Natural killer cell treated with Interleukin-12 subunit alpha and Interleukin-12 subunit beta and Interleukin-15 and Interleukin-18, amount 100 ng/mL, for 72 hours (primary cell): ENCODE measurements around the gene SERPINB3. TPM values are rescaled to one million over a fixed set of nuclear protein-coding genes. Genes with fewer than 3 reads are reported as not detected.
"Not testable (repeated sequence)": the region's sequence is repeated elsewhere in the genome, so short reads cannot be mapped to it uniquely, and the experiment has no call there.

Experiments used
- ATAC-seq, 2 donors: fragments of 150-1000 bp; cut with Tn5 transposase in 1 of 2; sonication (Bioruptor Pico), chemical (Tn5 transposase) in 1 of 2; 2 replicates each; pipeline ENCODE4 v1.10.0; 2021
- DNase-seq: peaks from one replicate; pipeline ENCODE4 v3.0.0; 2022; ENCODE audit warnings: low spot score
- H3K27ac Mint-ChIP-seq, 2 donors: 1 replicate in 1 of 2; 2 replicates in 1 of 2; pipeline ENCODE4 v1.8.0; 2022; ENCODE audit warnings: mixed read lengths in 2 of 2, mild to moderate bottlenecking in 1 of 2, moderate library complexity in 1 of 2
- H3K27me3 Mint-ChIP-seq, 2 donors: 1 replicate in 1 of 2; 2 replicates in 1 of 2; pipeline ENCODE4 v1.8.0; 2022; ENCODE audit warnings: mixed read lengths in 2 of 2
- H3K36me3 Mint-ChIP-seq: one replicate; pipeline ENCODE4 v1.8.0; 2022; ENCODE audit warnings: mixed read lengths
- H3K4me1 Mint-ChIP-seq, 2 donors: 1 replicate in 1 of 2; 2 replicates in 1 of 2; pipeline ENCODE4 v1.8.0; 2022; ENCODE audit warnings: low read depth in 2 of 2, mixed read lengths in 2 of 2, mild to moderate bottlenecking in 1 of 2
- H3K4me3 Mint-ChIP-seq: one replicate; pipeline ENCODE4 v1.8.0; 2022; ENCODE audit warnings: mixed read lengths
- H3K9me3 Mint-ChIP-seq: 2 replicates; pipeline ENCODE4 v1.8.0; 2022; ENCODE audit warnings: mixed read lengths
- total RNA-seq, 2 donors: library from RNA; stranded (reverse); gene quantifications; one replicate each; pipeline ENCODE4 v1.2.3, GENCODE V29; 2022

The SERPINB3 gene
- total RNA-seq, 2 donors from 2014 or later, result not detected

DNA sequence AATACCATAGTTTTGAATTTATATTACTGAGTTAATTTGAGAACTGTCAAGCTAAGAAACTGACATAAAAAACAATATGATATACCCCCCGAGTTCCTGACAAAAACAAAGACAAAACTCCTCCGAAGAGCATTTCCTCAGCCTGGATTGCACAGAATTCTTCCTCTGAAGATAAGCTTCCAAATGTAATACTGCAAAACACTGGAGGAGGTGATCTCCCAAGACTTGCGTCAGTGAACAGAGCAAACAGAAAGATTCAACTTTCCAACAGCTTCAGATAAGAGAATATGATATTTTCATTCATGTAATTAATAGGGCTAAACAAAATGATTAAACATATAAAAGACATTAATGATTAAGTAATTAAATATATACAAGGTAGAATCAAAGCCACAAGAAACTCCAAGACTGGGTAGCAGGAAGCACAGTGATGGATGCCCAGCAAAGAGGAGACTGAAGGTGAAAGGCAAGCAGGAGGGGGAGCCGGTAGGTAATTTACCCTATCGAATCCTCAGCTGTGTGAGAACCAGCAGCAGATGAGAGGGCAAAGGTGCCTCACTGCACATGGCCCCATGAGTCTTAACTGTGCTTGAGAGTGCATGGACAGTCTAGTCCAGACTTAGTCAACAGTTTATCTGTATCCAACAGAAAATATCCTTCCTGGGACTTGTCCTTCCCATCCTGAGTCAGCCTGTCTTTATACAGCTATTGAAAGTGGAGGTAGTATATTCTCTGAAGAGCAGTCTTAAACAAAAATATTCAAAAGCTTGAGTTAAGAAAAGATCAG, 18.3 kb upstream of the SERPINB3 start:
- peaks cover 6 to 31% of the 10 kb centered on the region in 2 donors for H3K27me3 Mint-ChIP-seq
- no peaks in the 10 kb centered on the region for H3K4me1 Mint-ChIP-seq
- H3K36me3 Mint-ChIP-seq, result no peaks in the 10 kb centered on the region
- ATAC-seq (no peak), DNase-seq (no peak)
- no peak overlapping the region for H3K27ac Mint-ChIP-seq
- H3K4me3 Mint-ChIP-seq, result no peak overlapping the region
- H3K9me3 Mint-ChIP-seq, result peaks cover 3% of the 10 kb centered on the region

DNA sequence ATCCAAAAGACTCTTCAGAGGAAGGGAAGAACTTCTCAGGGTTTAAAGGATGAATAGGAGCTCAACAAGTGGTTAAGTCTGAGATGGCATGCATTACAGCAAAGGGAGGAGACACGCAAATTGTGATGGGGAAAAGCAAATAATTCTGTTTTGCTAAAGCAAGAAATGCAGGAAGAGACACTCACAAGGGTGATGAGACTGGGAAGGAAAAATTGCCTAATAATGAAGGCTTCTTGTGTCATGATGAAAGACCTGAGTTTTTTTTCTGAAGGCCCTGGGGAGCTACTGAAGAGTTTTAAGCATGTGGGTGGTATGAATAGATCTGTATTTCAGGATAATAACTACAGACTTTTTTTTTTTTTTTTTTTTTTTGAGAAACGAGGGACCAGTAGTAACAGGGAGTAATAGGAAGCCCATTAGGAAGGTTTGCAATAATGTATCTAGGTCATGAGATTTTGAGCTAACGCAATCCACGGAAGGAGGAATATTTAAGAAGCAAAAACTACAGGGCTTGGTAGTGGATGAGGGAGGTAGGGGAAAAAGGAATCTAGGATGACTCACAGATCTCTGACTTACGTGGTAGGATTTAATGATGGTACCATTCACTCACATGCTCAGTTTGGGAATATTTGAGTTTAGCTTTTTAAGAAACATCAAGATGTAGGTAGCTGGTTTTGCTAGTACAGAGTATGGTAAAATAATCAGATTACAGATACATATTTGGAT, 16.0 kb upstream of the SERPINB3 start:
- H3K27me3 Mint-ChIP-seq, result peaks cover 3 to 23% of the 10 kb centered on the region in 2 donors
- ATAC-seq (no peak), DNase-seq (no peak)
- no peaks in the 10 kb centered on the region for H3K36me3 Mint-ChIP-seq
- H3K9me3 Mint-ChIP-seq, result no peaks in the 10 kb centered on the region
- no peak overlapping the region for H3K27ac Mint-ChIP-seq
- H3K4me3 Mint-ChIP-seq, result no peak overlapping the region
- H3K4me1 Mint-ChIP-seq, result no peaks in the 10 kb centered on the region

- DNase-seq (no peak), ATAC-seq (no peak)
- Mint-ChIP-seq H3K36me3 (no peaks in the 10 kb centered on the region), H3K27me3 (peaks cover 3 to 22% of the 10 kb centered on the region in 2 donors), H3K4me3 (no peak overlapping the region), H3K9me3 (no peaks in the 10 kb centered on the region), H3K4me1 (no peaks in the 10 kb centered on the region), H3K27ac (no peak overlapping the region)
Observed at GRCh38 chr18:63676526-63677323, 15.0 kb upstream of the SERPINB3 start.

- Mint-ChIP-seq H3K36me3 (no peaks in the 10 kb centered on the region), H3K4me3 (no peak overlapping the region), H3K9me3 (peaks cover 12% of the 10 kb centered on the region), H3K4me1 (no peaks in the 10 kb centered on the region), H3K27me3 (peaks cover 0 to 3% of the 10 kb centered on the region in 2 donors), H3K27ac (no peak overlapping the region)
- DNase-seq, result no peak
- ATAC-seq, result no peak
Observed at GRCh38 chr18:63664571-63664970, 2.9 kb upstream of the SERPINB3 start.

GRCh38 chr18:63658920-63659319, 2.8 kb downstream of the SERPINB3 start:
- ATAC-seq, H3K4me1 Mint-ChIP-seq, H3K27me3 Mint-ChIP-seq, H3K36me3 Mint-ChIP-seq, H3K4me3 Mint-ChIP-seq, H3K27ac Mint-ChIP-seq, DNase-seq, H3K9me3 Mint-ChIP-seq: not testable (repeated sequence)

GRCh38 chr18:63650271-63650670, 11.4 kb downstream of the SERPINB3 start:
- H3K9me3 Mint-ChIP-seq, H3K27me3 Mint-ChIP-seq, H3K4me1 Mint-ChIP-seq, ATAC-seq, H3K4me3 Mint-ChIP-seq, DNase-seq, H3K27ac Mint-ChIP-seq, H3K36me3 Mint-ChIP-seq: not testable (repeated sequence)

- no peak for ATAC-seq
- no peaks in the 10 kb centered on the region for H3K4me1 Mint-ChIP-seq
- H3K9me3 Mint-ChIP-seq, result peaks cover 3% of the 10 kb centered on the region
- no peak for DNase-seq
- no peaks in the 10 kb centered on the region for H3K36me3 Mint-ChIP-seq
- no peak overlapping the region for H3K27ac Mint-ChIP-seq
- H3K4me3 Mint-ChIP-seq, result no peak overlapping the region
- H3K27me3 Mint-ChIP-seq, result peaks cover 3 to 10% of the 10 kb centered on the region in 2 donors
Observed at GRCh38 chr18:63648241-63648640, 13.5 kb downstream of the SERPINB3 start.

GRCh38 chr18:63646936-63647335, 14.8 kb downstream of the SERPINB3 start:
- Mint-ChIP-seq H3K9me3 (peaks cover 3% of the 10 kb centered on the region), H3K36me3 (no peaks in the 10 kb centered on the region), H3K27ac (no peak overlapping the region), H3K4me3 (no peak overlapping the region), H3K27me3 (peaks cover 3 to 10% of the 10 kb centered on the region in 2 donors), H3K4me1 (no peaks in the 10 kb centered on the region)
- no peak for DNase-seq
- no peak for ATAC-seq

GRCh38 chr18:63644694-63645093, 17.0 kb downstream of the SERPINB3 start:
- not testable (repeated sequence) for H3K9me3 Mint-ChIP-seq, H3K4me3 Mint-ChIP-seq, DNase-seq, H3K27me3 Mint-ChIP-seq, H3K36me3 Mint-ChIP-seq, H3K4me1 Mint-ChIP-seq, ATAC-seq, H3K27ac Mint-ChIP-seq

DNA sequence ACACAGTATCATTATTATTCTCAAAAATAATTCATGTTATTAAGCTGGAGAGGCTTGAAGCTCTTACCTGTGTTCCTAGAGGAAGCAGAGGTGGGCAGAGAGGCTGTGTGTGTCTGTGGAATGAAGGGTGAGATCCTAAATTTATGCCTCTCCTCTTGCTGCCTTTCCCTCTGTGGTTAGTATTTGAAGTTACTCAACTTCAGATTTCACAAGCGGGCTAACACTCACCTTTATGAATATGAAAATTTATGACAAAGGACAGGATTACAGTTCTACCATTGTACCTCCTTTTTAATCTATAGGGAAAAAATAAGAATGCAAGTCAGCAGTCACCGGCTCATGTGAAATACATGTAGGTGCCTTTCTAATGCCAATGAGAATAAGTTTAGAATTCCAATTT, 17.6 kb downstream of the SERPINB3 start, which contains the start of gene SERPINB4:
SERPINB4 (minus strand) TSS at position 115 of the 400 bp plus-strand sequence. CDS start 679 bp downstream, outside the sequence.
- DNase-seq, H3K27me3 Mint-ChIP-seq, ATAC-seq, H3K27ac Mint-ChIP-seq, H3K4me3 Mint-ChIP-seq, H3K36me3 Mint-ChIP-seq, H3K9me3 Mint-ChIP-seq, H3K4me1 Mint-ChIP-seq: not testable (repeated sequence)

DNA sequence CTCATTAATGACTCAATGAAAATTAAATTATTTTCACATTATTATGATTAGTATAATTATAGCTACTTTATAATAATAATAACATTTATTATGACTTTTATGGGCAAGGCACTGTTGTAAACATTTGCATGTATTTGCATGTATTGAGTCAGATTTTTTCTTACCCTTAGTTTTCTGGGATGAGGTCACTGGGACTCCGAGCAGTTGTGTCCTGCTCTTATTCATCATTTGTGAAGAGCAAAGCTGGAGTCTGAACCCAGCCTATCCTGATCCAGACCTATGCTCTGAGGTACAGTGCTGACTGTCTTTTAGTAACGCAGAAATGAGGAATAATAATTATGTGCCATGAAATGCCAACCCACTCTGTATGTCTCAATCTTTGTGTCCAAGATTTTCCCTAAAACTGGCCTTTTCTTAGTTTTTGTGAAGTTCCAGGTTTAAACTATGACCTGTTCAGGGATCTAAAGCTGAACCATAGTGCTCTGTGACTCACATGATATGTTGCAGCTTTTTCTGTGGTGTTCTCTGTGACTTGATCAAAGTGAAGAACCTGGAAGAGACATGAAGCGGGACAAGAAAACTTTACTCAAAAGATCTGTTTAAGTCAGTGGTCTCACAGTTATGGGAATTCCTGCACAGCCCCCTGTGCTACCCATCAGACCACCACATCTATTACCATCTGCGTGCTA, 18.9 kb downstream of the SERPINB3 start:
- H3K4me3 Mint-ChIP-seq, H3K27me3 Mint-ChIP-seq, H3K36me3 Mint-ChIP-seq, DNase-seq, H3K4me1 Mint-ChIP-seq, ATAC-seq, H3K9me3 Mint-ChIP-seq, H3K27ac Mint-ChIP-seq: not testable (repeated sequence)

GRCh38 chr18:63641157-63641680, 20.5 kb downstream of the SERPINB3 start:
- H3K4me1 Mint-ChIP-seq, result not testable (repeated sequence)

DNA sequence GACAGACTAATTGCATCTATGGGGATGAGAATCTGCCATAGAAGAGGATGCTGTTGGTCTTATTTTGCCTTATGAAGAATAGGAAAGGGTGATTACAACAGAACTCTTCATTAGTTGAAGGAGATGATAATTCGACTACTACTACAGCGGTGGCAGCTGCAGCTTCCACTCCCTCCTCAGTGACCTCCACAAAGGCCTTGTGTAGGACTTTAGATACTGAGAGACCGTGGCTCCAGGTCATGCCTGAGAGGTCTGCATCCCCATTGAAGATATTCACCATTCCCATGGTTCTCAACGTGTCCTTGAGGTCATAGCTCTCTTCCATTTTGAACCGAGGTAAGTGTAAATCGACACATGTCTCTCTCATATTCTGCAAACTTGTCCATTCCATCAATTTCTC, 24.0 kb downstream of the SERPINB3 start:
- ATAC-seq, result no peak
- H3K27me3 Mint-ChIP-seq, result no peaks in the 10 kb centered on the region
- no peaks in the 10 kb centered on the region for H3K4me1 Mint-ChIP-seq
- H3K9me3 Mint-ChIP-seq, result peaks cover 3% of the 10 kb centered on the region
- no peaks in the 10 kb centered on the region for H3K36me3 Mint-ChIP-seq
- no peak for DNase-seq
- H3K27ac Mint-ChIP-seq, result no peak overlapping the region
- no peak overlapping the region for H3K4me3 Mint-ChIP-seq

More at GRCh38 chr18:63641157-63641680, 20.5 kb downstream of the SERPINB3 start:
- H3K27ac Mint-ChIP-seq, H3K36me3 Mint-ChIP-seq, DNase-seq, H3K27me3 Mint-ChIP-seq, ATAC-seq, H3K9me3 Mint-ChIP-seq, H3K4me3 Mint-ChIP-seq: not testable (repeated sequence)
